HepG2 (cell line): ENCODE data around the gene RHOBTB3. TPM values are rescaled to one million over a fixed set of nuclear protein-coding genes. Genes with fewer than 3 reads are reported as not detected.

Source experiments
- ATF7-NPFF ChIP-seq: sonication (generic); formaldehyde crosslinking; IDR thresholded peaks from 2 replicates; pipeline ENCODE4 v1.8.1; 2023; ENCODE audit warnings: mild to moderate bottlenecking, low read depth, missing genetic modification reagents, moderate library complexity
- BCL6 ChIP-seq: IDR thresholded peaks from 2 replicates; pipeline ENCODE4 v1.6.1; 2016; ENCODE audit warnings: missing genetic modification reagents, missing compliant biosample characterization
- CREB1 ChIP-seq, 2 experiments: fragments of 450-650 bp in 1 of 2; IDR thresholded peaks; 2 replicates each; pipeline ENCODE4 v1.6.1; 2016 to 2017; ENCODE audit warnings: control low read depth in 1 of 2, mild to moderate bottlenecking in 1 of 2, missing compliant biosample characterization in 1 of 2, missing genetic modification characterization in 1 of 2
- GATAD2A ChIP-seq: IDR thresholded peaks from 2 replicates; pipeline ENCODE4 v1.6.1; 2016
- HMG20A ChIP-seq: IDR thresholded peaks from 2 replicates; pipeline ENCODE4 v1.6.1; 2016; ENCODE audit warnings: borderline replicate concordance
- HOXA9 ChIP-seq: sonication (generic); formaldehyde crosslinking; IDR thresholded peaks from 2 replicates; pipeline ENCODE4 v1.8.1; 2022; ENCODE audit warnings: missing genetic modification reagents, mild to moderate bottlenecking, moderate library complexity, borderline replicate concordance
- MED1 ChIP-seq: sonication (generic); formaldehyde crosslinking; IDR thresholded peaks from 2 replicates; pipeline ENCODE4 v1.4.0; 2020; ENCODE audit warnings: missing genetic modification reagents
- NFKBIZ ChIP-seq: IDR thresholded peaks from 2 replicates; pipeline ENCODE4 v1.6.1; 2018; ENCODE audit warnings: missing genetic modification reagents, missing compliant biosample characterization
- NR0B2 ChIP-seq: sonication (generic); formaldehyde crosslinking; IDR thresholded peaks from 2 replicates; pipeline ENCODE4 v1.4.0; 2020; ENCODE audit warnings: mild to moderate bottlenecking, missing genetic modification reagents
- NR2F2 ChIP-seq: IDR thresholded peaks from 2 replicates; pipeline ENCODE4 v1.6.1; 2012; ENCODE audit warnings: low read depth, inconsistent platforms, borderline replicate concordance
- POGK ChIP-seq: sonication (generic); formaldehyde crosslinking; conservative IDR thresholded peaks from 2 replicates; pipeline ENCODE4 v1.8.0; 2022; ENCODE audit warnings: mild to moderate bottlenecking, moderate library complexity, missing genetic modification reagents
- RBM39 ChIP-seq: fragments of 200-400 bp; formaldehyde crosslinking; IDR thresholded peaks from one replicate; pipeline ENCODE4 v1.6.1; 2018; ENCODE audit warnings: antibody characterized with exemption, mild to moderate bottlenecking, low read depth, low read length; ENCODE audit not compliant: poor library complexity, severe bottlenecking
- SRSF4 ChIP-seq: fragments of 200-400 bp; formaldehyde crosslinking; IDR thresholded peaks from one replicate; pipeline ENCODE4 v1.6.1; 2018; ENCODE audit warnings: mild to moderate bottlenecking, low read depth, low read length, moderate library complexity; ENCODE audit not compliant: poor library complexity, severe bottlenecking
- TOE1 ChIP-seq: sonication (generic); formaldehyde crosslinking; IDR thresholded peaks from 2 replicates; pipeline ENCODE4 v1.4.0; 2020; ENCODE audit warnings: mild to moderate bottlenecking, missing genetic modification reagents
- ZFYVE20 ChIP-seq: sonication (generic); formaldehyde crosslinking; IDR thresholded peaks from 2 replicates; pipeline ENCODE4 v1.8.0; 2023; ENCODE audit warnings: low read depth, mild to moderate bottlenecking, moderate library complexity, missing genetic modification reagents, borderline replicate concordance
- ZNF646 ChIP-seq: sonication (generic); formaldehyde crosslinking; IDR thresholded peaks from 2 replicates; pipeline ENCODE4 v1.9.0; 2021; ENCODE audit warnings: mild to moderate bottlenecking, missing genetic modification reagents
- polyA plus RNA-seq, 8 experiments: library from polyadenylated mRNA; depleted of rRNA in 3 of 8; stranded (reverse) in 7 of 8; unstranded in 1 of 8; fragments of >200 nt; fragmentation: Illumina TruSeq in 4 of 8; extraction: Trizol in 4 of 8; gene quantifications; 2 replicates each; pipeline versions ENCODE4 v1.2.1 to v1.2.3, GENCODE V29; 2011 to 2016; ENCODE audit warnings: low read depth in 4 of 8, missing spikeins in 1 of 8, mixed read lengths in 1 of 8; ENCODE audit not compliant: insufficient read depth in 1 of 8
- total RNA-seq, 5 experiments: library from RNA; depleted of rRNA; stranded (reverse); fragments of >200 nt; fragmentation: Illumina TruSeq; extraction: Trizol; gene quantifications; 2 replicates each; pipeline ENCODE4 v1.2.3, GENCODE V29; 2016; ENCODE audit warnings: low read depth in 1 of 5
- TF ChIP-seq, protein P1 (sequence below): sonication (generic); formaldehyde crosslinking; IDR thresholded peaks from 2 replicates; pipeline ENCODE4 v1.4.0; 2020; ENCODE audit warnings: missing genetic modification reagents

The RHOBTB3 gene
- total and polyA plus RNA-seq, 2 of the 13 experiments (the other 11 are each of a cell fraction or from before 2014, with no cell fraction given): 31.6 to 35.4 TPM

GRCh38 chr5:95760273-95761191 lies 29.4 kb downstream of the RHOBTB3 start (continued):
- TF ChIP-seq NR0B2 (CRISPR knock-in tag) (no peak), ZFYVE20 (no peak), NR2F2 (no peak), ZNF646 (CRISPR knock-in tag) (no peak), ATF7-NPFF (CRISPR knock-in tag) (no peak), GATAD2A (CRISPR knock-in tag) (peak; percentile 78; the same call in 1 of the 2 replicates), CREB1 (IDR thresholded peaks at IDR 0.05) (no peak), CREB1 (CRISPR knock-in tag; IDR thresholded peaks at IDR 0.05) (no peak), NFKBIZ (CRISPR knock-in tag) (no peak), RBM39 (no peak), BCL6 (peak; percentile 64), POGK (CRISPR knock-in tag) (no peak), HOXA9 (CRISPR knock-in tag) (no peak), TOE1 (CRISPR knock-in tag) (no peak), SRSF4 (no peak), MED1 (0 out of 2 replicates have a peak, but pooled peaks have one; percentile 19), HMG20A (CRISPR knock-in tag) (peak; percentile 33; the same call in 1 of the 2 replicates)
- TF ChIP-seq, protein P1, sequence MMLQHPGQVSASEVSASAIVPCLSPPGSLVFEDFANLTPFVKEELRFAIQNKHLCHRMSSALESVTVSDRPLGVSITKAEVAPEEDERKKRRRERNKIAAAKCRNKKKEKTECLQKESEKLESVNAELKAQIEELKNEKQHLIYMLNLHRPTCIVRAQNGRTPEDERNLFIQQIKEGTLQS: peak; percentile 56; the same call in 1 of the 2 replicates
